Immature natural killer cell (primary cell): ENCODE measurements around the gene ADD1. TPM values are rescaled to one million over a fixed set of nuclear protein-coding genes. Genes with fewer than 3 reads are reported as not detected.

Source experiments
- DNase-seq, 3 donors: peaks; one replicate each; pipeline ENCODE4 v3.0.0; 2022; ENCODE audit warnings: mixed read lengths in 1 of 3
- H3K27ac Mint-ChIP-seq, 6 donors: one replicate each; pipeline ENCODE4 v1.8.0; 2020; ENCODE audit warnings: mixed read lengths in 6 of 6, mild to moderate bottlenecking in 5 of 6, inconsistent platforms in 4 of 6, moderate library complexity in 3 of 6
- H3K27me3 Mint-ChIP-seq, 3 donors: one replicate each; pipeline ENCODE4 v1.8.0; 2020 to 2021; ENCODE audit warnings: low read depth in 3 of 3, mild to moderate bottlenecking in 3 of 3, mixed read lengths in 3 of 3, moderate library complexity in 3 of 3, inconsistent platforms in 1 of 3
- H3K36me3 Mint-ChIP-seq, 3 donors: one replicate each; pipeline ENCODE4 v1.8.0; 2020; ENCODE audit warnings: mixed read lengths in 3 of 3, inconsistent platforms in 2 of 3, mild to moderate bottlenecking in 2 of 3
- H3K4me1 Mint-ChIP-seq, 2 donors: one replicate each; pipeline ENCODE4 v1.8.0; 2020; ENCODE audit warnings: inconsistent platforms in 2 of 2, mild to moderate bottlenecking in 2 of 2, mixed read lengths in 2 of 2, moderate library complexity in 1 of 2
- H3K4me3 Mint-ChIP-seq, 5 donors: one replicate each; pipeline ENCODE4 v1.8.0; 2020; ENCODE audit warnings: mild to moderate bottlenecking in 5 of 5, mixed read lengths in 5 of 5, inconsistent platforms in 3 of 5, moderate library complexity in 3 of 5
- H3K9me3 Mint-ChIP-seq, 6 donors: one replicate each; pipeline ENCODE4 v1.8.0; 2020; ENCODE audit warnings: mild to moderate bottlenecking in 6 of 6, mixed read lengths in 6 of 6, inconsistent platforms in 4 of 6, moderate library complexity in 3 of 6
- polyA plus RNA-seq, 3 donors: library from polyadenylated mRNA; unstranded; fragments of 300-500 nt; fragmentation: Illumina TruSeq; gene quantifications; one replicate each; pipeline ENCODE4 v1.2.3, GENCODE V29; 2021

Gene ADD1
- polyA plus RNA-seq, 3 donors from 2014 or later: 207 to 318 (median 314) TPM

GRCh38 chr4:2858451-2859217 lies 15.0 kb downstream of the ADD1 start:
- no peaks in the 10 kb centered on the region for H3K9me3 Mint-ChIP-seq
- no peaks in the 10 kb centered on the region for H3K27me3 Mint-ChIP-seq
- peak overlapping the region in 5 of 6 donors; percentile 29 to 83 (median 71) for H3K27ac Mint-ChIP-seq
- H3K4me3 Mint-ChIP-seq: peak overlapping the region in 2 of 5 donors; percentile 18 to 21
- peaks cover 86 to 96% of the 10 kb centered on the region in 2 donors for H3K4me1 Mint-ChIP-seq
- H3K36me3 Mint-ChIP-seq: peaks cover 0 to 6% (median 0%) of the 10 kb centered on the region in 3 donors
- DNase-seq: no peak

- Mint-ChIP-seq H3K9me3 (no peaks in the 10 kb centered on the region), H3K27me3 (no peaks in the 10 kb centered on the region), H3K27ac (peak overlapping the region; percentile 53 to 88 (median 80)), H3K4me3 (peak overlapping the region in 4 of 5 donors; percentile 29 to 56 (median 48)), H3K4me1 (peaks cover 82 to 92% of the 10 kb centered on the region in 2 donors), H3K36me3 (peaks cover 0 to 4% (median 0%) of the 10 kb centered on the region in 3 donors)
- DNase-seq: no peak
Measured at GRCh38 chr4:2859514-2859913, 15.9 kb downstream of the ADD1 start.

- Mint-ChIP-seq H3K27me3 (no peaks in the 10 kb centered on the region), H3K4me3 (peak overlapping the region; percentile 19 to 56 (median 44))
Measured at GRCh38 chr4:2860391-2861348, 17.0 kb downstream of the ADD1 start.

GRCh38 chr4:2861631-2862436 lies 18.2 kb downstream of the ADD1 start:
- Mint-ChIP-seq H3K4me3 (peak overlapping the region in 2 of 5 donors; percentile 18 to 25), H3K27me3 (no peaks in the 10 kb centered on the region), H3K4me1 (peaks cover 83 to 95% of the 10 kb centered on the region in 2 donors), H3K36me3 (no peaks in the 10 kb centered on the region), H3K27ac (peak overlapping the region; percentile 24 to 89 (median 74)), H3K9me3 (no peaks in the 10 kb centered on the region)
- no peak for DNase-seq

More at GRCh38 chr4:2860391-2861348, 17.0 kb downstream of the ADD1 start:
- peaks cover 81 to 92% of the 10 kb centered on the region in 2 donors for H3K4me1 Mint-ChIP-seq
- H3K36me3 Mint-ChIP-seq: no peaks in the 10 kb centered on the region
- no peaks in the 10 kb centered on the region for H3K9me3 Mint-ChIP-seq
- H3K27ac Mint-ChIP-seq: peak overlapping the region; percentile 73 to 83 (median 80)
- DNase-seq: no peak

- H3K27me3 Mint-ChIP-seq: no peaks in the 10 kb centered on the region
Measured at GRCh38 chr4:2862528-2862927, 18.9 kb downstream of the ADD1 start.

GRCh38 chr4:2863649-2864048 lies 20.0 kb downstream of the ADD1 start:
- H3K27ac Mint-ChIP-seq: peak overlapping the region in 1 of 6 donors; percentile 46

More at GRCh38 chr4:2862528-2862927, 18.9 kb downstream of the ADD1 start:
- peak overlapping the region in 3 of 5 donors; percentile 18 to 30 (median 19) for H3K4me3 Mint-ChIP-seq
- DNase-seq: no peak
- H3K27ac Mint-ChIP-seq: peak overlapping the region; percentile 15 to 89 (median 70)
- peaks cover 84 to 96% of the 10 kb centered on the region in 2 donors for H3K4me1 Mint-ChIP-seq
- no peaks in the 10 kb centered on the region for H3K9me3 Mint-ChIP-seq
- H3K36me3 Mint-ChIP-seq: no peaks in the 10 kb centered on the region

GRCh38 chr4:2865196-2865780 lies 21.6 kb downstream of the ADD1 start:
- Mint-ChIP-seq H3K4me1 (peaks cover 86 to 96% of the 10 kb centered on the region in 2 donors), H3K4me3 (no peak overlapping the region), H3K27me3 (peaks cover 0 to 4% (median 0%) of the 10 kb centered on the region in 3 donors), H3K27ac (peak overlapping the region; percentile 4 to 53 (median 14)), H3K36me3 (no peaks in the 10 kb centered on the region), H3K9me3 (no peaks in the 10 kb centered on the region)
- no peak for DNase-seq

More at GRCh38 chr4:2863649-2864048, 20.0 kb downstream of the ADD1 start:
- DNase-seq: no peak
- H3K4me1 Mint-ChIP-seq: peaks cover 84 to 96% of the 10 kb centered on the region in 2 donors
- no peaks in the 10 kb centered on the region for H3K36me3 Mint-ChIP-seq
- peaks cover 0 to under 1% (median 0%) of the 10 kb centered on the region in 3 donors for H3K27me3 Mint-ChIP-seq
- H3K4me3 Mint-ChIP-seq: no peak overlapping the region
- no peaks in the 10 kb centered on the region for H3K9me3 Mint-ChIP-seq

- Mint-ChIP-seq H3K27me3 (peaks cover 0 to 4% (median 0%) of the 10 kb centered on the region in 3 donors), H3K36me3 (no peaks in the 10 kb centered on the region), H3K4me1 (peaks cover 85 to 96% of the 10 kb centered on the region in 2 donors), H3K27ac (peak overlapping the region in 3 of 6 donors; percentile 17 to 47 (median 19)), H3K4me3 (no peak overlapping the region), H3K9me3 (no peaks in the 10 kb centered on the region)
- DNase-seq: no peak
Measured at GRCh38 chr4:2866160-2866861, 22.7 kb downstream of the ADD1 start.

- H3K4me1 Mint-ChIP-seq: peaks cover 85 to 96% of the 10 kb centered on the region in 2 donors
- no peak for DNase-seq
- peak overlapping the region; percentile 6 to 69 (median 50) for H3K27ac Mint-ChIP-seq
- no peak overlapping the region for H3K4me3 Mint-ChIP-seq
- H3K27me3 Mint-ChIP-seq: peaks cover 0 to 4% (median 0%) of the 10 kb centered on the region in 3 donors
- no peaks in the 10 kb centered on the region for H3K36me3 Mint-ChIP-seq
- H3K9me3 Mint-ChIP-seq: no peaks in the 10 kb centered on the region
Measured at GRCh38 chr4:2866891-2867290, 23.2 kb downstream of the ADD1 start.

GRCh38 chr4:2867758-2868491 lies 24.3 kb downstream of the ADD1 start:
- Mint-ChIP-seq H3K27ac (peak overlapping the region; percentile 12 to 79 (median 62)), H3K9me3 (no peaks in the 10 kb centered on the region), H3K4me3 (peak overlapping the region in 1 of 5 donors; percentile 15), H3K27me3 (peaks cover 0 to 4% (median 0%) of the 10 kb centered on the region in 3 donors), H3K36me3 (no peaks in the 10 kb centered on the region), H3K4me1 (peaks cover 83 to 91% of the 10 kb centered on the region in 2 donors)
- no peak for DNase-seq

- H3K9me3 Mint-ChIP-seq: no peaks in the 10 kb centered on the region
- peaks cover 87 to 91% of the 10 kb centered on the region in 2 donors for H3K4me1 Mint-ChIP-seq
- no peak for DNase-seq
- peaks cover 0 to 4% (median 0%) of the 10 kb centered on the region in 3 donors for H3K27me3 Mint-ChIP-seq
- H3K36me3 Mint-ChIP-seq: no peaks in the 10 kb centered on the region
- H3K4me3 Mint-ChIP-seq: no peak overlapping the region
- H3K27ac Mint-ChIP-seq: peak overlapping the region; percentile 42 to 85 (median 60)
Measured at GRCh38 chr4:2868877-2869487, 25.3 kb downstream of the ADD1 start.
